Measurements from ENCODE around the gene ZYG11A.

Gene ZYG11A

DNA sequence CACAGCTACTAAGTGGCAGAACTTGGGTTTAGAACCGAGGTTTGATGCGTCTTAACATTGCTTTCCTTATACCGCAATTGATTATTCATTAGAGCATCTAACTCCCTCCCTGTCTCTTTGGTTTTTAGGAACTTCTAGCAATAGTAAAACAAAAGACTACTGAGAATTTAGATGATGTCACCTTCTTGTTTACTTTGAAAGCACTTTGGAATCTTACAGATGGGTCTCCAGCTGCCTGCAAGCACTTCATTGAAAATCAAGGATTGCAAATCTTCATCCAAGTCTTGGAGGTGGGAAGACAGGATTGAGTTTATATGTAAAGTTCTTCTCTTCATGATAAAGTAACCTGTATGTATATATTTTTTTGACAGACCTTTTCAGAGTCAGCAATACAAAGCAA, 35.0 kb downstream of the ZYG11A start:
- DNase-seq (ENCODE audit: low spot score), result no peak

GRCh38 chr1:52880206-52880605, 37.6 kb downstream of the ZYG11A start:
- DNase-seq (ENCODE audit: low spot score), result no peak

DNA sequence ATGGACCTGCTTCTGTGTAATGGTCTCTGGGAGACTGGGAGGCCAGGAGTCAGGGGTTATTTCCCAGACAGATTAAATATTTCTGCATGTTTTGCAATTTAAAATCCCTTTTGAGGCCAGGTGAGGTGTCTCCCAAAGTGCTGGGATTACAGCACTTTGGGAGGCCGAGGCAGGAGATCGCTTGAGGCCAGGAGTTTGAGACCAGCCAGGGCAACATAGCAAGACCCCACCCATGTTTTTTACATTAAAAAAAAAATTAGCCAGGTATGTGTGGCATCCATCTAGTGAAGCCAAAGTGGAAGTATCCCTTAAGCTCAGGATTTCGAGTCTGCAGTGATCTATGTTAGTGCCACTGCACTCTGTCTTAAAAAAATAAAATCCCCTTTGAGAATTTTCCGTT, 44.9 kb downstream of the ZYG11A start:
- no peak for DNase-seq (ENCODE audit: low spot score)

GRCh38 chr1:52892424-52893215, 50.1 kb downstream of the ZYG11A start:
- DNase-seq (ENCODE audit: low spot score), result no peak

- DNase-seq (ENCODE audit: low spot score), result no peak
Observed at GRCh38 chr1:52899445-52899894, 56.9 kb downstream of the ZYG11A start.

- no peak for DNase-seq (ENCODE audit: low spot score)
Observed at GRCh38 chr1:52900402-52900801, 57.8 kb downstream of the ZYG11A start.

DNA sequence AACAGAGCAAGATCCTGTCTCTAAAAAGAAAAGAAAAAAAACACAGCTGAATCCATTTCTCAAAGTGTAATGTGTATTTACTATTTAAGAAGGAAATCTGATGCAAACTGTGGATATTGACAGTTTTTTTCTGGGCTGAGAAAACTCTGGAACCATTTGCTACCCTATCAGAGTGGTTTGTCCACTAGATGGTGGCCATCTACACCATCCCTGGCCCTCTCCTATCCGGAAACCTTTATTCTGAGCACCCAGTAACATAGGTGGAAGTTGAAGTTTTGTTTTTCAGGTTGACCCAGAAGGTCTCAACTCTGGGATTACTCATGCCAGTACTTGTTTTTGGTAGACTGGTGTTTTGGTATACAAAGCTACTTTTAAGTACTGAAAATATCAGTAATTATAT, 58.8 kb downstream of the ZYG11A start:
- DNase-seq (ENCODE audit: low spot score), result no peak

GRCh38 chr1:52904208-52904926, 61.8 kb downstream of the ZYG11A start:
- no peak for DNase-seq (ENCODE audit: low spot score)

DNA sequence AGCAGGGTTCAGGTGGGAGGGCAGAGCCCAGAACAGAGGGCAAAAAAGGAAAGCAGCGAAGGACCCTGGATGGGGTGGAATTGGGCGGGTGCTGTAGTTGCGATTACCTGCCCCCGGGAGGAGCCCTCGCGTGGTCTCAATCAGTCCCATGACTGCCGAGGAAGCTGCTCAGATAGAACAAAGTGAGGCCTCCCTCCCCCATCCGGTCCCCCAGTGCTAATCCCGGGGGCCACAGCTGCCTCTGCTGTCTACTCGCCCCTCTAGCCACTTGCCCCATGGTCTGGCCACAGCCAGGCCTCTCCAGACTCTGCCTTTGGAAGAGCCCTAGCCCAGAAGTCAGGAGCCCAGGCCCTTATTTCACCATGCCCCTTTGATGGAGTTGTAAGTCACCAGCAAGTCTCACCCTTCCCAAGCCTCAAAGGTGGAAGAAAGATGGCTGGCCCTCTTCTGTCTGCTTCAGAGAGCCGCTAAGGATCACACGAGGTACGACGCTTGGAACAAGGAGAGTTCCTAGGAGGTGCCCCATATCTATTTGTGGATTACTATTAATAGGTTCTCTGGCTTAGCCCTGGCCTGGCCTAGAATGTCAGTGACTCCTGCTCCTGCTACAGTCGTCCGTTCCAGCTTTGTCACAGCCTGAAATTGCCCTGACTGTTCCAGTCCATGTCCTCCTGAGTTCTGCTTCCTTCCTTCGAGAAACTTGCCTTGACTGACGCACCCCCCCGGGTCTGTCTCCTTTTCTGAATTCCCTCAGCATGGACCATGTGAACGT, 62.6 kb downstream of the ZYG11A start:
- DNase-seq (ENCODE audit: low spot score), result peak; percentile 43

GRCh38 chr1:52906135-52906603, 63.6 kb downstream of the ZYG11A start:
- no peak for DNase-seq (ENCODE audit: low spot score)

- DNase-seq (ENCODE audit: low spot score), result no peak
Observed at GRCh38 chr1:52907068-52907811, 64.7 kb downstream of the ZYG11A start.

DNA sequence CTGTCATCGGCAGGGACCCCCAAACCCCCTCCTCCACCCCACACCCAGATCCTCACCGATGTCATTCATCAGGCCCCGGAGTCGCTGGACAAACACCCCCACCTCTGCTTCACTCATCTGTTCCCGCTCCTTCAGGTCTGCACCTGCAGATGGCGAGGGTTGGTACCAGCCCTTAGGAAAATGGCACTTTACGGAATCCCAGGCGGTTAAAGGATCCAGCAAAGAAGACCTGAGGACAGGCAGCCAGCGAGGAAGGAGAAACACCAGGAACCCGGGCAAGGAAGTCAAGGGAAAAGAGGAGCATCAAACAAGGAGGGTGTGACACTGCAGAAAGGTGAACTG, 65.2 kb downstream of the ZYG11A start:
- no peak for DNase-seq (ENCODE audit: low spot score)

DNA sequence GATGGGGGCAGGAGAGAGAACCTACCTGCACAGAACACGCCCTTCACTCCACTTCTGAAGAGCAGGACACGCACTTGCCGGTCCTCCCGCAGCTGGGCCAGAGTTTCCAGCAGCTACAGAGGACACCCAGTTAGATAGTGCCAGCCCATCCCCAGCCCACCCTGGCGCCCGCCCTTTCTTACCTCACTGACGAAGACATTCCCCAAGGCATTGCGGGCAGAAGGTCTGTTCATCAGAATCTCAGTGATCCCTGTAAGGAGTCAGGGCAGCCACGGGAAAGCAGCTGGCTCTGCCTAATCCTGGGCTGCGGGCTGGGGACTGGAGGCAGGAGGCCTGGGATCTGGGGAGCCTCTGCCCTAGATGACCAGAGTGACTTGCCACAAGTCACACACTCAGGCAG, 69.0 kb downstream of the ZYG11A start:
- no peak for DNase-seq (ENCODE audit: low spot score)

- DNase-seq (ENCODE audit: low spot score), result no peak
Observed at GRCh38 chr1:52913014-52913413, 70.5 kb downstream of the ZYG11A start.

- DNase-seq (ENCODE audit: low spot score), result no peak
Observed at GRCh38 chr1:52913537-52913936, 71.0 kb downstream of the ZYG11A start.

DNA sequence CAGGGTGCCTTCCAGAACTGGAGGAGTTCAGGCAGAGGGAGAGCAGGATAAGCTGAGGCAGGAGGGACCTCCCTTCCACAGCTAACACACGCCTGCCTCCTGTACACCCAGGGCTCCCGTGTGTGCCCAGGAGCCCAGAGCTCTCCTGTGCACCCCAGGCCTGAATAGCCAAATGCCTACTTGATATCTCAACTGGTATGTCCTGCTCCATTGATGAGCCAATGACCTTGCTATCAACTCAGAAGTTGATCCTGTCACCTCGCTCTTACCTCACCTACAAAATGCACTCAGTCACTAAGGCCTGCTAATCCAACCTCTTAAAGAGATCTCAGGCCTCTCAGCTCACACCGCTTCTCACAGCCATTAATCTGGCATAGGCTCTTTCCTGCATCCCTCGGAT, 71.9 kb downstream of the ZYG11A start:
- DNase-seq (ENCODE audit: low spot score), result no peak

DNA sequence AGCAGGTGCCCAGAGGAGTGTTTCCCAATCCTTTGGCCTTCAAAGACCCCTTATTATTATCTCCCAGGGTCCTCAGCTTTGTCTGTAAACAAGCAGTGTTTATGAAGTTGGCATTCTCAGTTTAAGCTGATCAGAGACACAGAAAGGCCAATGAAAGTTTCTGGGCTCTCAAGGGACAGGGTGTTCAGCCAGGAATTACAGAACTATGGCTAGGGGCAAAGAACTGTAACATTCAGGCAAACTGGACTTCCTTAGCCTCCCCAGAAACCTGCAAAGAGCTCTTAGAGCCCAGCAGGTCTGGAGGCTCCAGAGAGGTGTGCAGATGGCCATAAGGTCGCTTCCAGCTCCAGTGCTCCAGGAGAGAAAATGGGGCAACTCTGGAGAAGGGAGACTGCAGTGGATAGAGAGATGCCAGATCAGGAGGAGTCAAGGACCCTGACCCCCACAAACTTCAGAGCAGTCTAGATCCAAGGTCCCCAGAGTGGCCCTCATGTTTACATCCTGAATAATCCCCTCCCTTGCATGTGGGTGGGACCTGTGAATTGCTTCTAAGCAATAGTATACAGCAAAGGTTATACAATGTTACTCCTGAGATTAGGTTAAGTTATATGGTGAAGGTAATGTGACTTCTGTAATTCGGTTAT, 72.8 kb downstream of the ZYG11A start:
- DNase-seq (ENCODE audit: low spot score), result no peak

- DNase-seq (ENCODE audit: low spot score), result no peak
Observed at GRCh38 chr1:52915855-52916220, 73.3 kb downstream of the ZYG11A start.

DNA sequence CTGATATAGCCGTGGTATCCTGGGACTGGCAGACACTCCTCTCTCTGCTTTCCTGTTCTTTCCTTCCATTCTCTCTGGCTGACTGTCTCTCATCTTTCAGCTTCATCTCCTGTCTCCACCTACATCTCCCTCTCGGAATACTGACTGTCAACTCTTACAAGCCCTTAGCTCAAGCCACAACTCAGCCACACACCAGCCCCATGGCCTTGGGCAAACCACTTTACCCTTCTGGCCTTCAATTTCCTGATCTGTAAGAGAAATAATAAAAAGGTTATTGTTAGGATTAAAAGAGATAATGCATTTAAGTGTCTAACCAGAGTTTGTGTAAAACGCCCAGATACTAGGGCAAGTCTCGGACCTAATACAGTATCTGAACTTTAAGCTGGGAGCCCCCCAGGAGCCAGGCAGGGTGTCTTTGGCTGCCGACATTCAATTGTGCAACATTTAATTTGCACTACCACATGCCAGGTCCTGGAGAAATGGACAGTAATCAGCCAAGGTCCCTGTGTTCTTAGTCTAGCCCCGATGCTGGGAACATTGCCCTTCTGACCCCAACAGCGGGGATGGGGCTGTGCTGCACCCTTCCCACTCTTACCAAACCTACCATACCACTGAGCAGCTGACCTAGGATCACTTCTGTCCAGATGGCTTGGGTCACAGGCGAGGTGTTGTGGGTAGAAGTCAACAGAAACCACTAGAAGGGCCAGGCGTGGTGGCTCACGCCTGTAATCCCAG, 73.8 kb downstream of the ZYG11A start:
- DNase-seq (ENCODE audit: low spot score), result no peak

- no peak for DNase-seq (ENCODE audit: low spot score)
Observed at GRCh38 chr1:52917156-52917555, 74.6 kb downstream of the ZYG11A start.

DNA sequence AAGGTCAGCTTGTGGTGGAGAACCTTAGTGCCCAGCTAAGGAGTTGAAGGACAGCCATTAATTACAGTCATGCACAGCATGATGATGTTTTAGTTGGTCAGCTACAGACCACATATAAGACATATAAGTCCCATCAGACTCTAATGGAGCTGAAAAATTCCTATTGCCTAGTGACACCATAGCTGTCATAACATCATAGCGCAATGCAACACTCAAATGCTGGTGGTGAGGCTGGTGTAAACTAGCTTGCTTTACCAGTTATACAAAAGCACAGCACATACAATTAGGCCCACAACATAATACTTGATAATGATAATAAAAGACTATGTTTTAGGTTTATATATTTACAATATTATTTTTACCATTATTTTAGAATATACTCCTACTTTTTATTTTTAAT, 75.0 kb downstream of the ZYG11A start:
- DNase-seq (ENCODE audit: low spot score), result no peak

Data from COLO829 (cell line).